OCI-LY1 (cell line): Measurements from ENCODE around the gene GINS3.

ENCODE experiments used
- CTCF ChIP-seq: fragments of 200-600 bp; sonication (generic), shearing (Covaris generic); IDR thresholded peaks from 2 replicates; pipeline ENCODE4 v1.5.1; 2017; ENCODE audit warnings: mild to moderate bottlenecking, antibody characterized with exemption, low read length, moderate library complexity, mixed read lengths
- EZH2 ChIP-seq: fragments of 200-600 bp; sonication (generic), shearing (Covaris generic); IDR thresholded peaks from 2 replicates; pipeline ENCODE4 v1.8.0; 2017; ENCODE audit warnings: borderline replicate concordance, mixed run types, mild to moderate bottlenecking, antibody characterized with exemption, low read length, moderate library complexity, mixed read lengths

GRCh38 chr16:58381661-58382060, 10.6 kb upstream of the GINS3 start:
- TF ChIP-seq CTCF (no peak), EZH2 (no peak)
